Sigmoid colon (tissue), 4 donors: ENCODE measurements around the gene HKDC1.

Experiments
- CTCF ChIP-seq, 4 experiments: fragments of 450-650 bp in 3 of 4; fragments of 200-600 bp in 1 of 4; IDR thresholded peaks; one replicate each; pipeline ENCODE4 v1.5.1; 2016 to 2019; ENCODE audit warnings: antibody characterized with exemption in 4 of 4, mild to moderate bottlenecking in 3 of 4, moderate library complexity in 2 of 4
- EP300 ChIP-seq, 4 donors: sonication (generic); formaldehyde crosslinking; IDR thresholded peaks; one replicate each; pipeline ENCODE4 v1.6.1; 2017; ENCODE audit warnings: antibody characterized with exemption in 4 of 4
- POLR2AphosphoS5 ChIP-seq, 4 donors: sonication (generic); formaldehyde crosslinking; IDR thresholded peaks; one replicate each; pipeline ENCODE4 v1.6.1; 2017; ENCODE audit warnings: antibody characterized with exemption in 4 of 4

GRCh38 chr10:69172241-69172982 lies 47.7 kb upstream of the HKDC1 start:
- TF ChIP-seq CTCF (IDR thresholded peaks at IDR 0.05) (no peak), POLR2AphosphoS5 (IDR thresholded peaks at IDR 0.05) (no peak), EP300 (IDR thresholded peaks at IDR 0.05) (no peak)
